Mesothelial cell of epicardium (in vitro differentiated cells): ENCODE results near the gene UBTD2. TPM values are rescaled to one million over a fixed set of nuclear protein-coding genes. Genes with fewer than 3 reads are reported as not detected.

Experiments used
- DNase-seq, 2 experiments: peaks; one replicate each; pipeline ENCODE4 v3.0.0; 2021; ENCODE audit warnings: low spot score in 2 of 2; ENCODE audit not compliant: unreplicated experiment in 2 of 2
- H3K27ac Mint-ChIP-seq: 2 replicates; pipeline ENCODE4 v1.8.0; 2021; ENCODE audit warnings: mixed read lengths
- H3K27me3 Mint-ChIP-seq: 2 replicates; pipeline ENCODE4 v1.8.0; 2021; ENCODE audit warnings: low read depth, mixed read lengths
- H3K36me3 Mint-ChIP-seq: 2 replicates; pipeline ENCODE4 v1.8.0; 2021; ENCODE audit warnings: mixed read lengths
- H3K4me1 Mint-ChIP-seq: 2 replicates; pipeline ENCODE4 v1.8.0; 2021; ENCODE audit warnings: mixed read lengths
- H3K4me3 Mint-ChIP-seq: 2 replicates; pipeline ENCODE4 v1.8.0; 2021; ENCODE audit warnings: mild to moderate bottlenecking, moderate library complexity, mixed read lengths
- H3K9me3 Mint-ChIP-seq: 2 replicates; pipeline ENCODE4 v1.8.0; 2021; ENCODE audit warnings: mixed read lengths
- CTCF ChIP-seq: fragments of 200-600 bp; sonication (generic); IDR thresholded peaks from one replicate; pipeline ENCODE4 v1.5.0; 2021; ENCODE audit warnings: antibody characterized with exemption; ENCODE audit not compliant: unreplicated experiment
- total RNA-seq: library from RNA; stranded (reverse); gene quantifications from 3 replicates; pipeline ENCODE4 v1.2.1, GENCODE V29; 2021

Gene UBTD2
- total RNA-seq, 1 donor from 2014 or later: 43.8 TPM

- H3K4me3 Mint-ChIP-seq: no peak overlapping the region
- TF ChIP-seq CTCF: no peak
- no peaks in the 10 kb centered on the region for H3K27me3 Mint-ChIP-seq
- DNase-seq: no peak
- H3K9me3 Mint-ChIP-seq: no peaks in the 10 kb centered on the region
- no peak overlapping the region for H3K27ac Mint-ChIP-seq
- H3K4me1 Mint-ChIP-seq: peaks cover 24% of the 10 kb centered on the region
- H3K36me3 Mint-ChIP-seq: peaks cover 6% of the 10 kb centered on the region
Observed at GRCh38 chr5:172238334-172238733, 45.2 kb downstream of the UBTD2 start.

GRCh38 chr5:172235827-172236736 lies 47.5 kb downstream of the UBTD2 start:
- TF ChIP-seq CTCF: no peak
- Mint-ChIP-seq H3K27me3 (no peaks in the 10 kb centered on the region), H3K27ac (peak overlapping the region; percentile 57), H3K36me3 (peaks cover 12% of the 10 kb centered on the region), H3K4me1 (peaks cover 24% of the 10 kb centered on the region), H3K4me3 (no peak overlapping the region), H3K9me3 (no peaks in the 10 kb centered on the region)
- DNase-seq: no peak

GRCh38 chr5:172235132-172235780 lies 48.3 kb downstream of the UBTD2 start:
- H3K4me1 Mint-ChIP-seq: peaks cover 24% of the 10 kb centered on the region

GRCh38 chr5:172234031-172234430 lies 49.5 kb downstream of the UBTD2 start:
- no peak for TF ChIP-seq CTCF
- Mint-ChIP-seq H3K9me3 (no peaks in the 10 kb centered on the region), H3K27me3 (no peaks in the 10 kb centered on the region), H3K36me3 (peaks cover 22% of the 10 kb centered on the region), H3K4me1 (peaks cover 24% of the 10 kb centered on the region), H3K27ac (no peak overlapping the region), H3K4me3 (no peak overlapping the region)
- no peak for DNase-seq

More at GRCh38 chr5:172235132-172235780, 48.3 kb downstream of the UBTD2 start:
- no peak for DNase-seq
- H3K9me3 Mint-ChIP-seq: no peaks in the 10 kb centered on the region
- peak overlapping the region; percentile 57 for H3K27ac Mint-ChIP-seq
- peaks cover 16% of the 10 kb centered on the region for H3K36me3 Mint-ChIP-seq
- no peak overlapping the region for H3K4me3 Mint-ChIP-seq
- no peak for TF ChIP-seq CTCF
- H3K27me3 Mint-ChIP-seq: no peaks in the 10 kb centered on the region

- DNase-seq: no peak
- Mint-ChIP-seq H3K4me1 (no peaks in the 10 kb centered on the region), H3K27me3 (no peaks in the 10 kb centered on the region), H3K36me3 (peaks cover 33% of the 10 kb centered on the region), H3K27ac (peak overlapping the region; percentile 69), H3K9me3 (no peaks in the 10 kb centered on the region), H3K4me3 (no peak overlapping the region)
- TF ChIP-seq CTCF: no peak
Observed at GRCh38 chr5:172229904-172230303, 53.7 kb downstream of the UBTD2 start.
